LoVo (cell line): ENCODE measurements around the gene AUH.

Experiments
- DNase-seq: peaks from one replicate; pipeline ENCODE4 v3.0.0-alpha.2; 2016; ENCODE audit warnings: low spot score

AUH gene

DNA sequence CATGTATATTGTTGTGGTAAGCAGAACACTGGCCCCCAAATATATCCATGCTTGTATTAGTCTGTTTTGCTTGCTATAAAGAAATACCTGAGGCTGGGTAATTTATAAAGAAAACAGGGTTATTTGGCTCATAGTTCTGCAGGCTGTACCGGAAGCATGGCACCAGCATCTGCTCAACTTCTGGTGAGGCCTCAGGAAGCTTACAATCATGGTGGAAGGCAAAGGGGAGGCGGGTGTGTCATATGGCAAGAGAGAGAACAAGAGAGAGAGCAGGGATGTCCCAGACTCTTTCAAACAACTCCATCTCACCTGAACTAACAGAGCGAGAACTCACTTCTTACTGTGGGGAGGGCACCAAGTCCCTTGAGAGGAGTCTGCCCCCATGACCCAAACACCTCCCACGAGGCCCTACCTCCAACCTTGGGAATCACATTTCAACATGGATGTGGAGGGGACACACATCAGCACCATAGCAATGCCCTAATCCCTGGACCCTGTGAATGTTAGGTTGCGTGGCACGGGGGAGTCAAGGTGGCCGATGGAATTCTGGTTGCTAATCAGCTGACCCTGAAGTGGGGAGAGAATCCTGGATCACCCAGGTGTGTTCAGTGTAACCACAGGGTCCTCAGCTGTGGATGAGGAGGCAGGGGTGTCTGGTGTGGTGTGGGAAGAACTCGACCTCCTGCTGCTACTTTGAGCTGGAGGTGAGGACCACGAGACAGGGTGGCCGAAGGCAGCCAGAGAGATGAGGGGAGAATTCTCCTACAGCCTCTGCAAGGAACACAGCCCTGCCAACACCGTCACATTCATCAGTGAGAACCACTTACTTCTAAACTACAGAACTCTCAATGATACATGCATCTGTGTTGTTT, 172.8 kb downstream of the AUH start:
- DNase-seq, result no peak

GRCh38 chr9:91187965-91188344, 173.8 kb downstream of the AUH start:
- DNase-seq, result no peak

GRCh38 chr9:91187311-91187964, 174.3 kb downstream of the AUH start:
- DNase-seq, result no peak

GRCh38 chr9:91186632-91187108, 175.0 kb downstream of the AUH start:
- DNase-seq, result no peak

GRCh38 chr9:91185193-91185886, 176.4 kb downstream of the AUH start:
- no peak for DNase-seq

DNA sequence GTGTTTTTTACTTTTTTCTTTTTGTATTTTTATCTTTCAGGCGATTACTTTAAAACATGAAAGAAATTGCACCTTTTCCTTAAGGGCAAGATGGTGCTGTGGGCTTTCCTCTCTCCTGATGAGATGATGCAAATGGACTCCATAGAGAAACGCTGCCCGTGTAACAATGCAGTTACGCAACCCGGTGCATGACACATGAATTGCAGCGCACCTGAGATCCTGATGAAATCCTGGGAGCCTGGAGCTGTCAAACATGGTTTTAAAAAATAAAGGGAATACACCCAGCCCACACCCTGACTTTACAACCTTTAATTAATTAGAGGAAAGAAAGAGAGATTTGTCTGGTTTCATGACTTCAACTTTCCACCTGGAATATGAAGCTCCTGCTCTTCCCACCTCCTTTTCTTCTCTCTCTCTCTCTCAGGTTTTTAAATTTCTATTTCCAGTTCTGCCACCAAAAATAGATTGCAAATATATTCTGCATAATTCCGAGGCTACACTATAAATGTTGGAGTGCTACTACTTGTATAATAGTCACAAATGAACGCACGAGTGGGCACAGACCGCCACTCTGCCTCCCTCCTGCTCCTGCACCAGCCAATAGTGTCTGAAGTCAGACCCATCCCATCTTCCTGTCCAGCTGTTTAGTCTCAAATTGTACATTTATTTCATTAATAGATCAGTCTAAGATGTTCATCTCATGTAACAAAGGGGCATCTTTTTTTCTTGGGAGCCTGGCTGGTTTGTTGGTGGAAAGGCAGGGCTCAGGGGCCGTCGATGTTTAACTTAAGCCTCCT, 179.1 kb downstream of the AUH start:
- peak; percentile 67 for DNase-seq

GRCh38 chr9:91181541-91181940, 180.2 kb downstream of the AUH start:
- DNase-seq, result no peak

- DNase-seq, result no peak
Observed at GRCh38 chr9:91180930-91181268, 180.8 kb downstream of the AUH start.

GRCh38 chr9:91180240-91180929, 181.3 kb downstream of the AUH start:
- DNase-seq, result no peak

DNA sequence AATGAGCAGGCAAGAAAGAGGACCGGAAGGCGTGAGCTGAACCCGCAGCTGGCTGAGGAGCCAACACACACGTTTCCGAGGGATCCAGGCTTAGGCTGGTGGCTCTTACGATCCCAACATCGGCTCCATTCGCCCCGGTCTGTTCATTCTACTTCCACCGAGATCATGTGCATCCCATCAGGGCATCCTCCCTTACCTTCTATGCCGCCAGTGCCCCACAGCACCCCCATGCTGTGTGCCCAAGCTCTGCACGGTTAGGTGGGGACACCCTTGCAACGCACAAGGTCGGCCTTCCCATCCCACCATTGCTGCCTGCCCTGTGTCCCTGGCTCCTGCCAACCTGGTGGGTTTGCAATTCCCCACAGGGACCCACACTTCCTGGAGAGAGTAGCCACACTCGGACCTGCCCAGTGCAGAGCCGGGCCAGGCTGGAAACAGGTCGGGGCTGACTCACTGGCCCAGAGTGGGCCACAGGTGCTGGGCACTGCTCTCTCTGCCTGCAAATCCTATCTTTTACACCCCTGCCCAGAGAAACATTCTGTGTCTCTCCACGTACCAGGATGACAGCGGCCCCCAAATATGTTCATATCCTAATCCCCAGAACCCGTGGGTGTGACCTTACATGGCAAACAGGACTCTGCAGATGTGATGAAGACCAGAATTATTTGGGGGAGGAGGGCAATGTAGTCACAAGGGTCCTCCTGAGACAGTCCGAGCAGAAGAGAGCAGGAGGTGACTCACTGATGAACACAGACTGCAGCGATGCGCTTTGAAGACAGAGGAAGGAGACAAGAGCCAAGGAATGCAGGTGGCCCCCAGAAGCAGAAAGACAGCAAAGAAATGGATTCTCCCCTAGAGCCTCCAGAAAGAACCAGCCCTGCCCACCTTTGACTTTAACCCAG, 182.2 kb downstream of the AUH start:
- no peak for DNase-seq

- DNase-seq, result no peak
Observed at GRCh38 chr9:91178281-91179236, 183.2 kb downstream of the AUH start.

DNA sequence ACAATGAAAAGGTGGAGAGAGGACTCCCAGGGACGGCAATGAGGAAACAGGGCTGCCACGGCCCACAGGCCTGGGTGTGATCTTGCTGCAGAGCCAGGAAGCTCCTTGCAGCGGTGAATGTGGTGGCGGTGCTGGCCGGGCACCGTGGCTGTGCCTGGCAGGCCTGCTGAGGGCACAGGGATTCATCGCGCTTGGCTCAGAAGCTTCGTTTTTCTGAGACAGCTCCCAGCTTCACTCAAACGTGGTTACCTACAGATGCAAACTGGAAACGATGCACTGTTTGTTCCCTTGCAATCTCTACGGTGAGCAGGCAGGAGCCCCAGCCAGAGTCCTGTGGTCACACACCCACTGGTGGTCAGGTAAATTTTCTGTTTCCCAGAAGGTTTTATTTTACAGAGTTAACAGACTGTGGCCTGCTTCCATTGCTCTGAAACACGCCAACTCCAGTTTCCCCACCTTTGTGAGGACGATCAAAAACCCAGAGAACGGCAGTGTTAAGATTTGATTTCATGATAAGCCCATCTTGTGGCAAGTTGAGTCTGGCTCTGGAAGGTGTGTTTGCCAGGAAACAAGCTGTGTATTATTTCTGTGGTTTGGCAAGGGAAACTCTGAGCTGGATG, 183.9 kb downstream of the AUH start:
- no peak for DNase-seq

- DNase-seq, result no peak
Observed at GRCh38 chr9:91177081-91177480, 184.6 kb downstream of the AUH start.

GRCh38 chr9:91176426-91176825, 185.3 kb downstream of the AUH start:
- DNase-seq, result no peak

- no peak for DNase-seq
Observed at GRCh38 chr9:91174772-91175171, 186.9 kb downstream of the AUH start.

DNA sequence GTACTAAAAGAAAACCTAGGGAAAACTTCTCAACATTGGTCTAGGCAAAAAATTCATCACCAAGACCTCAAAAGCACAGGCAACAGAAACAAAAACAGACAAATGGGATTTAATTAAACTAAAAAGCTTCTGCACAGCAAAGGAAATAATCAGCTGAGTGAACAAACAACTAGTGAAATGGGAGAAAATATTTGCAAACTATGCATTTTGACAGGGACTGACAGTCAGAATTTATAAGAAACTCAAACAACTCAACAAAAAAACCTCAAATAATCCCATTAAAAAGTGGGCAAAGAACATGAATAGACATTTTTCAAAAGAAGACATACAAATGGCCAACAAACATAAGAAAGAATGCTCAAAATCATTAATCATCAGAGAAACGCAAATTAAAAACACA, 189.4 kb downstream of the AUH start:
- DNase-seq, result no peak

DNA sequence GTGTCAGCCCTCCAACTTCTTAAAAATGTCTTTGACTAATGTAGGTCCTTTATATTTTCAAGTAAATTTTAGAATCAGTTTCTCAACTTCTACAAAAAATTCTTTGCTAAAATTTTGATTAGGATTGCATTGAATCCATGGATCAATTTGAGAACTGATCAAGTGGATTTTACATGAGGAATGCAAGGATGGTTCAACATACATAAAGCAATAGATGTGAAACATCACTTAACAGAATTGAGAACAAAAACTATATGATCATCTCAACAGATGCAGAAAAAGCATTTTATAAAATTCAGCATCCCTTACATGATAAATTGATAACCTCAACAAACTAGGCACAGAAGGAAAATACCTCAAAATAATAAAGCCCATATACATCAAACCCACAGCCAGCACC, 190.8 kb downstream of the AUH start:
- DNase-seq, result no peak

DNA sequence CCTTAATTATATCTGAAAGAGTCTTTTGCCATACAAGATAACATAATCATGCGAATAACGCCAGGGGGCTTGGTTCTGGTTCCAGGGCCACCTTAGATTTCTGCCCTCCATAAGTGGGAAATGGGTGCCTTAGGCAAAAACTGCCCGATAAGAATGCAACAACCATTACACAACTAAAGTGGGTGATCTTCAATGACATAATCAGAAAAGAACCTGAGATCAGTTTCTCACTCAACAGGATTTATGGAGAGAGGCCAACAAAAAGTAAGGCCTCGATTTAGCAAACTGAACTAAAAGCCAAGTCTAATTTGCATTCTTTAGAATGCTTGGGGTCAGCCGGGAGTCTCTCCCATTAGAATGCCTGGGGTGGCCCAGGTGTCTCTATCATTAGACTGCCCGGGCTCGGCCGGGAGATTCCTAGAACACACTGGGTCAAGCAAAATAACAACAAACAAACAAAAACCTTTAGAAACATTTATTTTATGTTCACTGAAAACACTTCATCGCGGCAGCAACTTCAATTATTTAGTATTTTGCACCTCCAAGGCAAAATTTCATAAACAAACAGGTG, 194.8 kb downstream of the AUH start:
- DNase-seq, result no peak
